Mammary epithelial cell (primary cell): ENCODE measurements around the gene MRRF.

Experiments used
- EZH2 ChIP-seq: IDR thresholded peaks from 2 replicates; pipeline ENCODE4 v1.6.1; 2012; ENCODE audit warnings: low read length, inconsistent platforms, borderline replicate concordance
- TF ChIP-seq, protein P1 (sequence below), 2 donors: IDR thresholded peaks in 1 of 2; conservative IDR thresholded peaks in 1 of 2; 2 replicates each; pipeline ENCODE4 v1.5.1; 2011 to 2012; ENCODE audit warnings: inconsistent platforms in 2 of 2, low read length in 2 of 2, mild to moderate bottlenecking in 2 of 2, control low read depth in 1 of 2, low read depth in 1 of 2; ENCODE audit not compliant: insufficient read depth in 1 of 2; ENCODE audit errors: extremely low read depth in 1 of 2

DNA sequence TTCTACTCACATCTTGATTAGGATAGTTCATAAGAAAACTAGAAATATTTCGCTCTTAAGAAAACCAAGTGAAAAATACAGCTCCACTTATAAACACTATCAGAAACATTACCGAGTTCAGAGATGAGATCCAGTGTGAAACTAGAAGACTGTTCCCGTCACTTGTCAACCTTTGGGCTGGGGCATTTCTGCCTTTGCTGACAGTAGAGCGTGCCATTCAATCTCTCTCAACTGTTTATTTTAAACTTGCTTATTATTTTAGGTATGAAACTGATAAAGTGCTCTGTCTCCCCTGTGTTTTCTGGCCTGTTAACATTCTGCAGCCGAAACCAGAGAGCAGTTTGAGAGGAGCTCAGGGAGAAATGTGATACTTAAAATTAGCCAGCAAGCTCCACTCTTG, 16.7 kb downstream of the MRRF start:
- TF ChIP-seq, protein P1, sequence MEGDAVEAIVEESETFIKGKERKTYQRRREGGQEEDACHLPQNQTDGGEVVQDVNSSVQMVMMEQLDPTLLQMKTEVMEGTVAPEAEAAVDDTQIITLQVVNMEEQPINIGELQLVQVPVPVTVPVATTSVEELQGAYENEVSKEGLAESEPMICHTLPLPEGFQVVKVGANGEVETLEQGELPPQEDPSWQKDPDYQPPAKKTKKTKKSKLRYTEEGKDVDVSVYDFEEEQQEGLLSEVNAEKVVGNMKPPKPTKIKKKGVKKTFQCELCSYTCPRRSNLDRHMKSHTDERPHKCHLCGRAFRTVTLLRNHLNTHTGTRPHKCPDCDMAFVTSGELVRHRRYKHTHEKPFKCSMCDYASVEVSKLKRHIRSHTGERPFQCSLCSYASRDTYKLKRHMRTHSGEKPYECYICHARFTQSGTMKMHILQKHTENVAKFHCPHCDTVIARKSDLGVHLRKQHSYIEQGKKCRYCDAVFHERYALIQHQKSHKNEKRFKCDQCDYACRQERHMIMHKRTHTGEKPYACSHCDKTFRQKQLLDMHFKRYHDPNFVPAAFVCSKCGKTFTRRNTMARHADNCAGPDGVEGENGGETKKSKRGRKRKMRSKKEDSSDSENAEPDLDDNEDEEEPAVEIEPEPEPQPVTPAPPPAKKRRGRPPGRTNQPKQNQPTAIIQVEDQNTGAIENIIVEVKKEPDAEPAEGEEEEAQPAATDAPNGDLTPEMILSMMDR (conservative IDR thresholded peaks at IDR 0.05 in 1 of 2, IDR thresholded peaks at IDR 0.05 in 1 of 2; ENCODE audit: extremely low read depth in 1 of 2, insufficient read depth in 1 of 2, low read depth in 1 of 2, low read length in 2 of 2): no peak
- no peak for TF ChIP-seq EZH2
